Nephron progenitor cell (in vitro differentiated cells): Measurements from ENCODE around the gene RTN4RL1.

Experiments used
- DNase-seq: peaks from one replicate; pipeline ENCODE4 v3.0.0; 2021
- H3K27ac Mint-ChIP-seq: 2 replicates; pipeline ENCODE4 v1.8.0; 2021; ENCODE audit warnings: mild to moderate bottlenecking, moderate library complexity, mixed read lengths
- H3K27me3 Mint-ChIP-seq: 2 replicates; pipeline ENCODE4 v1.8.0; 2021; ENCODE audit warnings: mild to moderate bottlenecking, low read depth, mixed read lengths; ENCODE audit not compliant: poor library complexity
- H3K36me3 Mint-ChIP-seq: 2 replicates; pipeline ENCODE4 v1.8.0; 2021; ENCODE audit warnings: low read depth, mixed read lengths
- H3K4me1 Mint-ChIP-seq: 2 replicates; pipeline ENCODE4 v1.8.0; 2021; ENCODE audit warnings: mixed read lengths
- H3K4me3 Mint-ChIP-seq: 2 replicates; pipeline ENCODE4 v1.8.0; 2021; ENCODE audit warnings: mild to moderate bottlenecking, moderate library complexity, mixed read lengths
- H3K9me3 Mint-ChIP-seq: 2 replicates; pipeline ENCODE4 v1.8.0; 2021; ENCODE audit warnings: mild to moderate bottlenecking, moderate library complexity, mixed read lengths
- CTCF ChIP-seq: fragments of 200-600 bp; sonication (generic); IDR thresholded peaks from 2 replicates; pipeline ENCODE4 v1.5.0; 2021; ENCODE audit warnings: antibody characterized with exemption

Gene RTN4RL1

GRCh38 chr17:1997927-1998742, 27.0 kb downstream of the RTN4RL1 start:
- Mint-ChIP-seq H3K27me3 (peaks cover 23% of the 10 kb centered on the region), H3K27ac (no peak overlapping the region), H3K4me1 (peaks cover 57% of the 10 kb centered on the region), H3K9me3 (no peaks in the 10 kb centered on the region), H3K4me3 (no peak overlapping the region), H3K36me3 (no peaks in the 10 kb centered on the region)
- no peak for TF ChIP-seq CTCF
- DNase-seq: peak; percentile 59

GRCh38 chr17:1997289-1997926, 27.7 kb downstream of the RTN4RL1 start:
- Mint-ChIP-seq H3K4me1 (peaks cover 53% of the 10 kb centered on the region), H3K27ac (no peak overlapping the region), H3K9me3 (no peaks in the 10 kb centered on the region), H3K36me3 (no peaks in the 10 kb centered on the region), H3K4me3 (peak overlapping the region; percentile 28), H3K27me3 (peaks cover 26% of the 10 kb centered on the region)
- TF ChIP-seq CTCF: no peak
- peak; percentile 56 for DNase-seq

GRCh38 chr17:1996800-1997288, 28.3 kb downstream of the RTN4RL1 start:
- H3K36me3 Mint-ChIP-seq: no peaks in the 10 kb centered on the region
- H3K4me3 Mint-ChIP-seq: peak overlapping the region; percentile 28
- TF ChIP-seq CTCF: no peak
- DNase-seq: no peak
- no peaks in the 10 kb centered on the region for H3K9me3 Mint-ChIP-seq
- no peak overlapping the region for H3K27ac Mint-ChIP-seq
- H3K27me3 Mint-ChIP-seq: peaks cover 28% of the 10 kb centered on the region
- peaks cover 56% of the 10 kb centered on the region for H3K4me1 Mint-ChIP-seq

GRCh38 chr17:1995907-1996799, 29.0 kb downstream of the RTN4RL1 start:
- Mint-ChIP-seq H3K27me3 (peaks cover 32% of the 10 kb centered on the region), H3K27ac (no peak overlapping the region), H3K4me1 (peaks cover 62% of the 10 kb centered on the region), H3K9me3 (no peaks in the 10 kb centered on the region), H3K36me3 (no peaks in the 10 kb centered on the region), H3K4me3 (peak overlapping the region; percentile 9)
- TF ChIP-seq CTCF: no peak
- no peak for DNase-seq

- no peak for DNase-seq
- H3K27ac Mint-ChIP-seq: no peak overlapping the region
Measured at GRCh38 chr17:1995321-1995892, 29.7 kb downstream of the RTN4RL1 start.

More at GRCh38 chr17:1995321-1995892, 29.7 kb downstream of the RTN4RL1 start:
- Mint-ChIP-seq H3K36me3 (no peaks in the 10 kb centered on the region), H3K4me3 (no peak overlapping the region), H3K27me3 (peaks cover 38% of the 10 kb centered on the region), H3K9me3 (no peaks in the 10 kb centered on the region), H3K4me1 (peaks cover 67% of the 10 kb centered on the region)
- TF ChIP-seq CTCF: no peak
